H1 (cell line): Measurements from ENCODE around the gene TEAD3. TPM values are rescaled to one million over a fixed set of nuclear protein-coding genes. Genes with fewer than 3 reads are reported as not detected.

ENCODE experiments used
- GABPA ChIP-seq: IDR thresholded peaks from 2 replicates; pipeline ENCODE4 v1.6.1; 2011; ENCODE audit warnings: mild to moderate bottlenecking, low read length, moderate library complexity, borderline replicate concordance; ENCODE audit not compliant: insufficient read depth
- RBBP5 ChIP-seq: IDR thresholded peaks from 2 replicates; pipeline ENCODE4 v1.7.1; 2012; ENCODE audit warnings: low read depth, mild to moderate bottlenecking, inconsistent platforms, low read length, moderate library complexity, borderline replicate concordance
- TEAD4 ChIP-seq: IDR thresholded peaks from 2 replicates; pipeline ENCODE4 v1.6.1; 2012; ENCODE audit warnings: low read depth, low read length, inconsistent platforms, mixed read lengths
- USF2 ChIP-seq: IDR thresholded peaks from 2 replicates; pipeline ENCODE4 v1.6.1; 2011; ENCODE audit warnings: low read length, improper control_type of control experiment
- polyA plus RNA-seq, 7 experiments: library from polyadenylated mRNA; depleted of rRNA in 3 of 7; stranded (reverse) in 5 of 7; unstranded in 2 of 7; fragments of >200 nt in 5 of 7; fragments of 200-250 nt in 2 of 7; gene quantifications; 1 replicate in 5 of 7; 2 replicates in 1 of 7; 4 replicates in 1 of 7; pipeline versions ENCODE4 v1.2.1 to v1.2.3, GENCODE V29; 2011 to 2013; ENCODE audit warnings: missing spikeins in 2 of 7, mixed read lengths in 2 of 7
- total RNA-seq: library from RNA; stranded (reverse); fragmentation: NEBNext Ultra II Directional; extraction: Animal tissue kit (Norgen Biotek cat#: 25700); gene quantifications from 2 replicates; pipeline ENCODE4 v1.2.1, GENCODE V29; 2021

The TEAD3 gene
- total and polyA plus RNA-seq, 2 of the 8 experiments (the other 6 are each of a cell fraction or from before 2014, with no cell fraction given) = 20.1 to 28.7 TPM

DNA sequence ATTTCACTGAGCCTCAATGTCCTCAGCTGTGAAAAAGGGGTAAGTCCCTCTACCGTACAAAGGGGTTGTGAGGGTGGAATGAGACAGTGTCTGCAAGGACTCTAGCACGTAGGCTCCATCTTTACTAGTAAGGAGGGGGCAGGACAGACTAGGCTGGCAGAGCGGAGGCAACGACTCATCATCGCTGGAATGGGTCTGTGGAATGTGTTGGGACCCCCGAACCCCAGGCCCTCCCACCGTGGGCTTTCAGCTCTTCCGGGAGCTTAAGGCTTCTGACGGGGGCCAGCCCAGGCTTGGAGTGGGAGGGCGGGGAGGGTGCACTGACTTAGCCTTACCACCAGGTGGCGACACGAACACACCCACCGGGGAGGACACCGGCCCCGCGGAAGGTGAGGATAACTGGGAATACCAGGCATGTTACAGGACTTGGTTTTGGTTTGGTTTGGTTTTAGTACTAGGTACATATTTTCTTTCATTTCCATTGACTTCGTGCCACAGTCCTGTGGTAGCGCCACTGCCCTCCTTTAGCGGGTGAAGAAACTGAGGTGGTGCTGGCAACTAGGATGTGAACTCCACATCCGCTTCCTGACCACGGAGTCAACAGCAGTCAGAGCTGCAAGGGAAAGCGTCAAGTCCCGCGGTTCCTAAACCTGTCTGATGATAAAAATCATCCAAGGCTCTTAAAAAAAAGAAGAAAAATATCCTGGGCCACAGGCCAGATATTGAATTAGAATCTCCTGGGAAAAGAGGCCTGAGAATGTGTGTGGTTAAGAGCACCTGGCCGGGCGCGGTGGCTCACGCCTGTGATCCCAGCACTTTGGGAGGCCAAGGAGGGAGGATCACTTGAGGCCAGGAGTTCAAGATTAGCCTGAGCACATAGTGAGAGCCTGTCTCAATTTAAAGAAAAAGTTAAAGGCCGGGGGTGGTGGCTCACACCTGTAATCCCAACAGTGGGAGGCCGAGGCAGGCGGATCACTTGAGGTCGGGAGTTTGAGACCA lies 26.1 kb upstream of the TEAD3 start (continued):
- TF ChIP-seq USF2 = no peak
- TF ChIP-seq GABPA = no peak
- peak; percentile 6; the same call in 1 of the 2 replicates for TF ChIP-seq TEAD4
- 0 out of 2 replicates have a peak, but pooled peaks have one; percentile 39 for TF ChIP-seq RBBP5
